Neural cell (in vitro differentiated cells): Measurements from ENCODE around the gene RDH11.

Experiments
- CTCF ChIP-seq: fragments of 450-650 bp; IDR thresholded peaks from 2 replicates; pipeline ENCODE4 v1.5.1; 2014; ENCODE audit warnings: antibody characterized with exemption, mild to moderate bottlenecking, moderate library complexity; ENCODE audit not compliant: poor library complexity, severe bottlenecking
- POLR2AphosphoS5 ChIP-seq: IDR thresholded peaks from 2 replicates; pipeline ENCODE4 v1.6.1; 2012
- SMC3 ChIP-seq: fragments of 450-650 bp; conservative IDR thresholded peaks from 2 replicates; pipeline ENCODE4 v1.6.1; 2014; ENCODE audit warnings: antibody characterized with exemption, mild to moderate bottlenecking, moderate library complexity; ENCODE audit not compliant: poor library complexity

DNA sequence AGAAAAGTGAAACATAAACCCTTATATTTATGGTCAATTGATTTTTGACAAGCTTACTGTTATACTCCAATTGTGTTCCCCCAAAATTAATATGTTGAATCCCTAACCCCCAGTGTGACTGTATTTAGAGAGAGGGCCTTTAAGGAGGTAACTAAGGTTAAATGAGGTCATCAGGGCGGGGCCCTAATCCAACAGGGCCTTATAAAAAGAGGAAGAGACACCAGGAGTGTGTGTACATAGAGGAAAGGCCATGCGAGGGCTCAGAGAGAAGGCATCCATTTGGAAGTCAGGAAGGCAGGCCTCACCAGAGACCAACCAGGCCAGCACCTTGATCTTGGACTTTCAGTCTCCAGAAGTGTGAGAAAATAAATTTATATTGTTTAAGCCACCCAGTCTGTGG lies 14.6 kb downstream of the RDH11 start:
- TF ChIP-seq CTCF (no peak), POLR2AphosphoS5 (no peak), SMC3 (no peak)
